ENCODE results near the gene SLC24A3.

DNA sequence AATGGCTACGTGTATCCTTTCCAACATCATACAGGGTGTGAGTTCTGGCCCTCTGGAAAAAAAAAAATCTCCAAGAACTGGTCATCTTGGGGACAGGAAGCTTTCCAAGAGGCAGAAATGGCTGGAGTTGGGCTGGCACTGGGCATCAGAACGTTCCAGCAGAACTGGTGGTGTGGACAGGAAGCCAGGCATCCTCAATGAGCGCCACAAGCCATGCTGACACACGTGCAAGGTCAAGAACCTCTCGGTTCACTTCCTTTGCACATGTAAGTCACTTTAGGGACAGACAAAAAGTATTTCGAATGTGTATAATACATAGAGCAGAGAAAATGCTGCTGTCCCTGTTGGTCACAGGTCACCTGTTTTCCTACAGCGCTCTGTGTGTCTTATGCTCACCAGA, 518.3 kb downstream of the SLC24A3 start:
- TF ChIP-seq, protein P1, sequence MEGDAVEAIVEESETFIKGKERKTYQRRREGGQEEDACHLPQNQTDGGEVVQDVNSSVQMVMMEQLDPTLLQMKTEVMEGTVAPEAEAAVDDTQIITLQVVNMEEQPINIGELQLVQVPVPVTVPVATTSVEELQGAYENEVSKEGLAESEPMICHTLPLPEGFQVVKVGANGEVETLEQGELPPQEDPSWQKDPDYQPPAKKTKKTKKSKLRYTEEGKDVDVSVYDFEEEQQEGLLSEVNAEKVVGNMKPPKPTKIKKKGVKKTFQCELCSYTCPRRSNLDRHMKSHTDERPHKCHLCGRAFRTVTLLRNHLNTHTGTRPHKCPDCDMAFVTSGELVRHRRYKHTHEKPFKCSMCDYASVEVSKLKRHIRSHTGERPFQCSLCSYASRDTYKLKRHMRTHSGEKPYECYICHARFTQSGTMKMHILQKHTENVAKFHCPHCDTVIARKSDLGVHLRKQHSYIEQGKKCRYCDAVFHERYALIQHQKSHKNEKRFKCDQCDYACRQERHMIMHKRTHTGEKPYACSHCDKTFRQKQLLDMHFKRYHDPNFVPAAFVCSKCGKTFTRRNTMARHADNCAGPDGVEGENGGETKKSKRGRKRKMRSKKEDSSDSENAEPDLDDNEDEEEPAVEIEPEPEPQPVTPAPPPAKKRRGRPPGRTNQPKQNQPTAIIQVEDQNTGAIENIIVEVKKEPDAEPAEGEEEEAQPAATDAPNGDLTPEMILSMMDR (IDR thresholded peaks at IDR 0.05; ENCODE audit: poor library complexity), result no peak
- TF ChIP-seq EZH2phosphoT487 (IDR thresholded peaks at IDR 0.05; ENCODE audit: low read depth, severe bottlenecking, unreplicated experiment), result no peak
